Raji (cell line): ENCODE data around the gene COPA.

ENCODE experiments used
- POLR2A ChIP-seq: IDR thresholded peaks from 2 replicates; pipeline ENCODE4 v1.6.1; 2011; ENCODE audit warnings: low read depth, low read length, control low read depth; ENCODE audit not compliant: insufficient read depth

The COPA gene

DNA sequence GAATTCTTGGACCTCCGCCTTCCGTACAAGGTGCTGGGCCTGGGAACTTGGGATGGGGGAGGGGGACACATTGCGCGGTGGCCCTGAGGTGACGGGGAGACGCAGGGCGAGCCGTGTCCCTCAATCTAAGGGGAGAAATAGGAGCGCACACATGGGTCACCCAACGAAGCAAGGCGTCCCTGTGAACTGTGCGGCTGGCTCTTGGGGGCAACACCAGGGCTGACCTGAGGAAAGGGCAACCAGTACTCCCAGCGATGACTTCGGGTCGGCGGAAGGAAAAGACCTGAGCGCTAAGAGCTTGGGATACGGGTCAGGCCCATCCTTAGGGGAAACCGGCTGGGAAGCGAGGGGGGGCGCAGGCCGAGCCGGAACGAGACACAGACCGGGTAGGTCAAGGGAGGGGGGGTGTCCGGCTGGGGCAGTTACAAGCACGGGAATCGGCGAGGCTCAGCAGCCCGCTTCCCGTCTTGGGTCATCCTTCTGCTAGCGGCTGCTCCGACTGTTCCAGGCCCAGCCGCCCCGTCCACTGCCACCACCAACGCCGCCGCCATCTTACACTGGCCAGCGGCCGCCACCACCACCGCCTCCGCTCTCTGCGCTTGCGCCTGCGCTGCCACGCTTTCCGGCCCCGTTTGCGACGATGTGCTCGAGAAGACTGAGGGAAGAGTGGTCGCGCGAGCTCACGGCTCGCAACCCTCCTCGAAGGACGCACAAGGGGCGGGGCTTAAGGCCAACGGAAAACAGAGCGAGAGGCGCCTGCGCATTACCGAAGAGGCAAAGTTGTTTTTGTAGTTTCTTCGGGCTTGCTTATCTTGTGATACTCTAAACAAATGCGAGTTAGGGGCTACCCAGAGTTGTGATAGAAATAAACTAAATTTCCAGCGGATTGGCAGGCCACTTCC is 80.9 kb downstream of the COPA start, which contains the start of gene DCAF8:
Gene DCAF8, minus strand, starts transcription at position 657 of the 902 bp plus-strand sequence. CDS start 18,541 bp downstream, outside the sequence.
- peak; percentile 97 for TF ChIP-seq POLR2A

DNA sequence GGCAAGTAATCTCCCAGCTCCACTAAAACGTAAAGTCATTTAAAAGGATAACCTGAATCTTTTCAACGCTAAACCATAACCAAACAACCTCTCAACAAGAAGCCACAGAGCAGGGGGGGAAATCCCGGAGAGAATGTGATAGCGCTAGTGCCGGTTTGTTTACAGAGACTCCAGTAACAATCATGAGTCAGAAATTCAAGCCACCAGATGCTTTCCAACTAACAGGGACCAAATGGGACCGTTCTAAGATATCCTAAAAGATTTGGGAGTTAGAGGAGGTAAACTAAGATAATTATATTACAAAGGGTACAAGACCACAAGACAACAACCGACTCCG is 81.5 kb downstream of the COPA start:
- no peak for TF ChIP-seq POLR2A

GRCh38 chr1:160260406-160261382 is 82.4 kb downstream of the COPA start:
- TF ChIP-seq POLR2A, result no peak

DNA sequence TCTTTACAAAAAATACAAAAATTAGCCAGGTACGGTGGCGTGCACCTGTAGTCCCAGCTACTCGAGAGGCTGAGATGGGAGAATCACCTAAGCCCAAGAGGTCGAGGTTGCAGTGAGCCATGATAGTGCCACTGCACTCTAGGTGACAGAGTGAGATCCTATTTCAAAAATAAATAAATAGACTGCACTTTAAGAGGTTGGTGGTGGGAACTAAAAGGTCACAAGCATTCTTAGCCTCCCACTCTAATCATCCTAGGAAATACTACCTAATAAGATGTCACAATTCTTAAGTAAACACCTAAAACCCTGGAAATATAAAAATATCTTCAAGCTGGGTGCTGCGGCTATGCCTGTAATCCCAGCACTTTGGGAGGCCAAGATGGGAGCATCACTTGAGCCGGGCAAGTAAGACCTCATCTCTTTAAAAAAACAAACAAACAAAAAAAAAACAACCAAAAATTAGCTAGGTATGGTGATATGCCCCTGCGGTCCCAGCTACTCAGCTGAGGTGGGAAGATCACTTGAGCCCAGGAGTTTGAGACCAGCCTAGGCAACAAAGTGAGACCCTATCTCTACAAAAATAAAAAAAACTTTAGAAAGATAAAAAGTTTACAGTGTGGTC is 84.8 kb downstream of the COPA start:
- TF ChIP-seq POLR2A, result no peak

- TF ChIP-seq POLR2A, result no peak
These were observed 85.5 kb downstream of the COPA start for GRCh38 chr1:160257411-160258015.

DNA sequence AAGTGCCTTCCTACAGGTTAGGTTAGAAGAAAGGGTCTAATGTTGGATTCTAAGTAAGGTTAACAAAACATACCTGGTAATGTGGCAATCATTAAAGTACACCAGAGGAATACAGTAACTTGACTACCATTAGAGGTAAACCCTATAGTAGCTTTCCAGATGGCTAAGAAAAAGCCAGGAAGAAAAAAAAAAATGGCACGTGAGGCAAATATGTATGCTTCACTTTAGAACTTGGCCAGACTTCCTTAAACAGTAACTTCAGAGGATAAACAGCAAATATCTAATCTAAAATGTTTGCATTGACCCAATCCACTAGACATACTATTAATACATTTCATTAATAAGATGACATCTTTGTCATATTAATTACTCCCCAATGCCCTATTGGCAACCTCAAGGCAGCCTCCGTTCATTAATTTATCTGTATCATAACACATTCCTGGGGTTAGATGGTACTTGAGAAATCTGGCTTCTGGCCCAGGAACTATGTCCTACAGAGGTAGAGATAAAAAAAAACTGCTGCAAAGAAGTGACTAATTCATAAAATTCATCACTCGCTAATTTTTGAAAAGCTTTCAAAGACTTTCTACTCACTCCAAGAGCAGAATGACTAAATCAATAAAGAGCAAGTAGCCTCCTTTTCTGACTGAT is 86.5 kb downstream of the COPA start:
- no peak for TF ChIP-seq POLR2A

GRCh38 chr1:160255781-160256300 is 87.2 kb downstream of the COPA start:
- TF ChIP-seq POLR2A, result no peak

GRCh38 chr1:160251687-160252526 is 91.1 kb downstream of the COPA start:
- TF ChIP-seq POLR2A, result no peak

GRCh38 chr1:160251011-160251410 is 92.0 kb downstream of the COPA start:
- TF ChIP-seq POLR2A, result no peak

- TF ChIP-seq POLR2A, result no peak
These were observed 96.0 kb downstream of the COPA start for GRCh38 chr1:160247053-160247452.

DNA sequence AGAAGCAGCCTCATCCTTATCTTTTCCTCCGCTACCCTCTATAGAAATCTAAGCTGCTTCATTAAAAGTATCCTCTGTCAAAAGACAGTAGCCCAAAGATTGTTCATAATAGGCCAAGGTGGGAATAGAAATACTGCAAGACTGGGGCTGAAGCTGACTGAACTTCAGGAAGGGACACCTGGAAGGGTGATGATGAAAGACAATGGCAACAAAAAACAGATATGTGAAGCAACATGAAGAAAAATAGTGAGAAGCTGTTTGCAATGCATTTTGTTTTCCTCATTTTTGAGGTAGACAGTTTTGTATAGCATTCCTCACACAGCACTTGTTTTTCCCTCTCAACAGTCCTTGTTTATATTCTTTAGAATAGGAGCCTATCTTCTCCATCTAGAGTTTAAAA is 97.6 kb downstream of the COPA start:
- no peak for TF ChIP-seq POLR2A

GRCh38 chr1:160244209-160244608 is 98.8 kb downstream of the COPA start:
- TF ChIP-seq POLR2A, result no peak

GRCh38 chr1:160243767-160244166 is 99.3 kb downstream of the COPA start:
- TF ChIP-seq POLR2A, result no peak
